Germinal center (tissue), 1 donor: Measurements from ENCODE around the gene TBC1D25.
A peak's percentile ranks its signal among the peaks of the same experiment; 100 is the strongest.
"Not testable (repeated sequence)": the region's sequence is repeated elsewhere in the genome, so short reads cannot be mapped to it uniquely, and the experiment has no call there.

Source experiments
- DNase-seq: peaks from one replicate; pipeline ENCODE4 v3.0.0; 2012; ENCODE audit warnings: mixed read lengths, low spot score

Gene TBC1D25

DNA sequence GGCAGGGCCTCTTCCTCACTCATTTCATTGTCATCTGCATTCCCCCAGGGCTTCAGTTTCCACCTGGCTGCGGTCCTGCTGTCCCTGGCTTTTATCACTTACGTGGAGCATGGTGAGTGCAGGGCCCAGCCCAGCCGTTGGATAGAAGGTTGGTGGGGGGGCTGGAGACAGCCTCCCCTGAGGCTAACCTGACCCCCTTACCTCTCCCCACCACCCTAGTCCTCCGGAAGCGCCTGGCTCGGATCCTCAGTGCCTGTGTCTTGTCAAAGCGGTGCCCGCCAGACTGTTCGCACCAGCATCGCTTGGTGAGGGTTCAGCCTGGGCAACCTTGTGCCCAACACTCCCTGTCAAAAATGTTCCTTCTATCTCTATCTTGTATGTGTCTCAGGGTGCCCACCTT is 23.7 kb upstream of the TBC1D25 start:
- DNase-seq, result no peak

DNA sequence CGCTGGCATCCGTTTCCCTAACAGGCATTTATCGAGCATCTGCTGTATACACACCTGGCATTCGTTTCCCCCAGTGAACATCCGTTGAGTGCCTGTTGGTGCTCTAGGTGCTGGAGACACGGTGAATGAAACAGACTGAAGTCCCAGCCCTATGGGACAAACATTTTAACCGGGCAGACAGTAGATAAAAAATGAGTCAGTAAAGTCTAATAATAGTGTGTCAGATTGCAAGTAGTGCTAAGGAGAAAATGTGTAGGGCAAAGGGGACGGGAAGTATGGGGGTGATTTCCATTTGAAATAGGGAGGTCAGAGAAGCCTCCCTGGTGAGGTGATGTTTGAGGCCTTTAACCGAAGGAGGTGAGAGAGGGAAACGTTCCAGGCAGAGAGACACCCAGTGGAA is 23.2 kb upstream of the TBC1D25 start:
- no peak for DNase-seq

GRCh38 chrX:48516987-48517386 is 22.5 kb upstream of the TBC1D25 start:
- no peak for DNase-seq

- not testable (repeated sequence) for DNase-seq
Observed at GRCh38 chrX:48519481-48519880, 20.0 kb upstream of the TBC1D25 start.

- no peak for DNase-seq
Observed at GRCh38 chrX:48520455-48520854, 19.1 kb upstream of the TBC1D25 start.

DNA sequence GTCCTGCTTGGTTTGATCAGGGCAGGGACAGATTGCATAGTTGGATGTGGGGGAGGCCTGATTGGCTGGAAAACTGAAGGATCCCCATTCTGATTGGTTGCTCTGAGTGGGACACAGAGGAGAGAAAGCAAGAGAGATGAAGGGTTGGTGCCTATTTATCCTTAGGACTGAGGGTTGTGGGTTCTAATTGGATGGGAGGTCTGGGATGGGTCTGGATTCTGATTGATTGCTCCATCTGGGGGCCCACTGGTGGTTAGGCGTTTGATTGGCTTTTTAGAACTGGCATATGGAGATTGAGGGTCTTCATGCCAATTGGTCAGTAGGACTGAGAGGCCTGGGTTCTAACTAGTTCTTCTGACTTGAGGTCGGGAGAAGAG is 18.6 kb upstream of the TBC1D25 start:
- DNase-seq, result no peak

- DNase-seq, result peak; percentile 92
Observed at GRCh38 chrX:48521353-48522243, 17.9 kb upstream of the TBC1D25 start, which contains the start of gene EBP. TSS of gene EBP (plus strand) at chrX:48521808. CDS start at chrX:48523772, 1,964 bp downstream.

GRCh38 chrX:48522291-48522690 is 17.2 kb upstream of the TBC1D25 start:
- no peak for DNase-seq

DNA sequence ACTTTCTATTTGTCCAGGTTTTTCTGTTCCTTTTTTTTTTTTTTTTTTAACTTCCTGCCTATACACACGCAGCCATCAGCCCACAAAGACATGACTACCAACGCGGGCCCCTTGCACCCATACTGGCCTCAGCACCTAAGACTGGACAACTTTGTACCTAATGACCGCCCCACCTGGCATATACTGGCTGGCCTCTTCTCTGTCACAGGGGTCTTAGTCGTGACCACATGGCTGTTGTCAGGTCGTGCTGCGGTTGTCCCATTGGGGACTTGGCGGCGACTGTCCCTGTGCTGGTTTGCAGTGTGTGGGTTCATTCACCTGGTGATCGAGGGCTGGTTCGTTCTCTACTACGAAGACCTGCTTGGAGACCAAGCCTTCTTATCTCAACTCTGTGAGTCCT is 15.8 kb upstream of the TBC1D25 start:
- no peak for DNase-seq

DNA sequence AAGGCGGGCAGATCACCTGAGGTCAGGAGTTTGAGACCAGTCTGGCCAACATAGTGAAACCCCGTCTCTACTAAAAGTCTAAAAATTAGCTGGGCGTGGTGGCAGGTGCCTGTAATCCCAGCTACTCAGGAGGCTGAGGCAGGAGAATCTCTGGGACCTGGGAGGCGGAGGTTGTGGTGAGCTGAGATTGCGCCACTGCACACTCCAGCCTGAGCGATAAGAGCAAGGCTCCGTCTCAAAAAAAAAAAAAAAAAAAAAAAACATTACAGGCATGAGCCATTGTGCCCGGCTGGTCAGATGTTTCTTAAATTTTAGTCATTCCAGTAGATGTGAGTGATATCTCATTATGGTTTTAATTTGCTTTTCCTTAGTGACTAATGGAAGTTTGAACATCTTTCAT is 13.7 kb upstream of the TBC1D25 start:
- not testable (repeated sequence) for DNase-seq

DNA sequence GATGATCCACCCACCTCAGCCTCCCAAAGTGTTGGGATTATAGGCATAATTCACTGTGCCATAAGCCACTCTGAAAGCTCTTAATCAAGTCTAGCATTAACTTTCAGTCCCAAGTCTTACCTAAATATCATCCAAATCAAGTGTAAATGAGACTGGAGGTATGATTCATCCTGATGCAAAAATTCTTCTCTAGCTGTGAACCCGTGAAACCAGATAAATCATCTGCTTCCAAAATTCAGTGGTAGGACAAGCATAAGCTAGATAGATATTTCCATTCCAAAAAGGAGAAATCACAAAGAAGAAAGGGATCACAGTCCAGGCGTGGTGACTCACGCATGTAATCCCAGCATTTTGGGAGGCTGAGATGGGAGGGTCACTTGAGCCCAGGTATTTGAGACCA is 8.8 kb upstream of the TBC1D25 start:
- DNase-seq, result no peak

GRCh38 chrX:48531358-48531959 is 8.1 kb upstream of the TBC1D25 start:
- DNase-seq, result no peak

DNA sequence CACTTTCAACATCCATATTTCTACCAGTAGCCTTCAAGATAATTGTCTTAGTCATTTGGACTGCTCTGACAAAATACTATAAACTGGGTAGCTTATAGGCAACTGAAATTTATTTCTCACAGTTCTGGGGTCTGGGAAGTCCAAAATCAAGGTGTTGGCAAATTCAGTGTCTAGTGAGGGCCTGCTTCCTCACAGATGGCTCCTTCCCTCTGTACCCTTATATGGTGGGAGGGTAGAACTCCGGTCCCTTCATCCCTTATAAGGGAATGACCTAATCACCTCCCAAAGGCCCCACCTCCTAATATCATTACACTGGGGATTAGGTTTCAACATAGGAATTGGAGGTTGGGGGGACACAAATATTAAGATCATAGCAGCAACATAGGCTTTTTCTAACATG is 7.4 kb upstream of the TBC1D25 start:
- DNase-seq, result no peak

GRCh38 chrX:48533165-48533564 is 6.3 kb upstream of the TBC1D25 start:
- DNase-seq, result no peak

- no peak for DNase-seq
Observed at GRCh38 chrX:48538641-48539344, 721 bp upstream of the TBC1D25 start.

DNA sequence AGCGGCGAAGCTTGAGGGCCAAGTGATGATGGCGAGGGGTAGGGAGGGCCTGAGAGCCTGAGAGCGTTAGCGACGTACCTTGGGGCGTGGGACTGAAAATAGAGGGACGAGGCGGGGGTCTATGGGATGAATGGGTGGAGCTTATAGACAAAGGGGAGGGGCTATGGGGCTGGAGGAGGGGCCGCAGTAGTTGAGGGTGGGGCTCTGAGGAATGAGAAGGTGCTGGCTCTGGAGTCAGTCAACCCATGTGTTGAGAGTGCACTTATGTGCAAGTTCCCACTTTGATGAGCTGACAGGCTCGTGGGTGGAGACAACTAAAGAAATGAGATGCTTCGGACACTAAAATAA is 488 bp downstream of the TBC1D25 start:
- peak; percentile 62 for DNase-seq

- no peak for DNase-seq
Observed at GRCh38 chrX:48540480-48540879, 966 bp downstream of the TBC1D25 start.

DNA sequence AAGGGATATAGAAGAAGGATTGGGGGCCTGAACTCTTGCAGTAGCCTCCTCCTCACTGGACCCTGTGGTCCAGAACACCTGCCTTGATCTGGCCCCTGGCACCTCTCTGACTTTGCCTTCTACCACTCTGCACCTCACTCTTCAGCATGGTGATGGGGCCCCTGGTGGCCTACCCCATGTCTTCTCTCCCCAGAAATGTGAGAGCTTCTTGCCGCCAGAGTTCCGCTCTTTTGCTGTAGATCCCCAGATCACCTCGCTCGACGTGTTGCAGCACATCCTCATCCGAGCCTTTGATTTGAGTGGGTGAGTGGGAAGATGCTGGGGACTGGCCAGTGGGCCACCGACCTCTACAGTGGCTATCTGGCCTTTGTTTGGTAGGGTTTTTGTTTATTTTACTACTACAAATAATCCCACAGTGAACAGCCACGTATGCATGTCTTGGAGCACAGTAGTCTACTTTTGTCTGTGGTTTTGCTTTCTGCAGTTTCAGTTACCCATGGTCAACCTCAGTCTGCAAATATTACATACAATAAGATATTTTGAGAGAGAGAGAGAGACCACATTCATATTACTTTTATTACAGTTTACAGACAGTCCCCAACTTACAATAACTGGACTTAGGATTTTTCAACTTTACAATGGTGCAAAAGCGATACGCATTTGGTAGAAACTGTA is 1.8 kb downstream of the TBC1D25 start:
- no peak for DNase-seq

DNA sequence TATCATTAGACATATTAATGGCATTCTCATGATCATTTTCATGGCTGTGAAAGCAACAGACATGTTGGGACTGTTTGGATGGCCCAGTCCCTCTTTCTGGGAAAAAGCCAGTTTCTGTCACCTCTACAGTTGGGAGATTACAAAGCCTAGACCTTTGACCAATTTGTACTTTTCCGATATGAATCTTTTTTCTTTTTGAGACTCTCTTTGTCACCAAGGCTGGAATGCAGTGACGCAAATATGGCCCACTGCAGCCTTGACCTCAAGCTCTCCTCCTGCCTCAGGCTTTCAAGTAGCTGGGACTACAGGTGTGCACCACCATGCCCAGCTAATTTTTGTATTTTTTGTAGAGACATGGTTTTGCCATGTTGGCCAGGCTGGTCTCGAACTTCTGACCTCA is 9.4 kb downstream of the TBC1D25 start:
- DNase-seq, result no peak

GRCh38 chrX:48555731-48556325 is 16.3 kb downstream of the TBC1D25 start:
- DNase-seq, result not testable (repeated sequence)

DNA sequence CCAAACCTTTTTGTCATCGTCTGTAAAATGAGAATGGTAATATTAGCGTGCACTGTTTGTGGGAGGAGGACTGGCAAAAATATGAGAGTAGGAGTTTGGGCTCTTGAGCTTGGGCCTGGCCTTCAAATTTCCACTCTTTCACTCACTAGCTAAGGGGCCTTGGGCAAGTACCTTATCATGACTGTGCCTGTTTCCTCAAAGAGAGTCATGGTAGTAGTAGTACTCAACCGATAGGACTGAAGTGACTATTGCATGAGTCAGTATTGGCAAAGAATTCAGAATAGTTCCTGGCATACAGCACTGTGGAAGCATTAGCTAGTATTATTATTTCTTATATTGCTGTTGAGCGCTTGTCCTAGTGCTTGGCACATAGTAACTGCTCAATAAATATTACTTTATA is 18.8 kb downstream of the TBC1D25 start:
- DNase-seq, result no peak

DNA sequence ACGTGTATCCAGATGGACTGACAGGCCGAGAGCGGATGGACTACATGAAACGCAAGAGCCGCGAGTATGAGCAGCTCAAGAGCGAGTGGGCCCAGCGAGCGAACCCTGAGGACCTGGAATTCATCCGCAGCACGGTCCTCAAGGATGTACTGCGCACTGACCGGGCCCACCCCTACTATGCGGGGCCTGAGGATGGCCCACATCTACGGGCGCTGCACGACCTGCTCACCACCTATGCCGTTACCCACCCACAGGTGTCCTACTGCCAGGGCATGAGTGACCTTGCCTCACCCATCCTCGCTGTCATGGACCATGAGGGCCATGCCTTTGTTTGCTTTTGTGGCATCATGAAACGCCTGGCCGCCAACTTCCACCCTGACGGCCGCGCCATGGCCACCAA is 20.1 kb downstream of the TBC1D25 start:
- DNase-seq, result no peak
